ENCODE data around the gene MIPOL1.
"Not testable (repeated sequence)": the region's sequence is repeated elsewhere in the genome, so short reads cannot be mapped to it uniquely, and the experiment has no call there.

The MIPOL1 gene

DNA sequence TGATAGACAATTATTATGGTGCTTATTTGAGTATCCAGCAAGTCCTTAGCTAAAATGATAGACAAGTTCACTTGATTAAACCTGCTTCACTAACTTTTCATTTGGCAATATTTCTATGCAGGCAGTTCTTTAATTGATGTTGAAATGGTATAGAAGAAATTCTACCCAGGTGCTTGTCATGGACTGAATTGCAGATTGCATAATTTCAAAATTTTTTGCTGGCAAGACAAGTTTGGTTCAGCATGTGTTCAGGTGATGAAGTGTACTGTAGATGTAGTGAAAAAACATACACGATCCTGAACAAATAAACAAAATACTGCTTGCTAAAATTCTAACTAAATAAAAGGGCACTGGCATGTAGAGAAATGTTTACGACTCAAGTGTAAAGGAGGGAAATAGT is 208.4 kb downstream of the MIPOL1 start:
- DNase-seq = no peak

DNA sequence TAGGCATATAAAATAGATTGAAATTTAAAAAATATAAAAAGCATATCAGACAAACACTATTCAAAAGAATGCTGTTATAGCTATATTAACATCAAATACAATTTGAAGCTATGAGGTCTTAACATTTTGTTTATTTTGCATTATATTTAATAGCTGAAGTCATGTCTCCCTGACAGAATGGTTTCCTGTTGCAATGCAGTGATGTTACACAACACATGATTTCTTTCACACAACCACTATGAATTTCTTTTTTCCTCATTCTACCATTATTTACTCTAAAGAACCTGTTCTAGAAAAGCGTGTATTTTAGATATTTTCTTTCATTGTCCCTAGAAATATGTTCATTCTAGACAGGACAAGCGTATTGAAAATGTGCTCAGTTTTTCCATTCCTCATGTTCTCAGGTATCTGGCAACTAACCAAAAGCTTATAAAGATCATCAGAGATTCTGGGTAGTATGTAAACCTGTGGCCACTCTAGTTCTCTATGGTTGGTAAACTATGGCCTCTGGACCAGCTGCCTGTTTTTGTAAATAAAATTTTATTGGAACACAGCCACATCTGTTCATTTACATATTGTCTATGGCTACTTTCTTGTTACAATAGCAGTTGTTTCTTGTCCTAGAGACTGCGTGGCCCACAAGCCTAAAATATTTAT is 213.5 kb downstream of the MIPOL1 start:
- no peak for DNase-seq

DNA sequence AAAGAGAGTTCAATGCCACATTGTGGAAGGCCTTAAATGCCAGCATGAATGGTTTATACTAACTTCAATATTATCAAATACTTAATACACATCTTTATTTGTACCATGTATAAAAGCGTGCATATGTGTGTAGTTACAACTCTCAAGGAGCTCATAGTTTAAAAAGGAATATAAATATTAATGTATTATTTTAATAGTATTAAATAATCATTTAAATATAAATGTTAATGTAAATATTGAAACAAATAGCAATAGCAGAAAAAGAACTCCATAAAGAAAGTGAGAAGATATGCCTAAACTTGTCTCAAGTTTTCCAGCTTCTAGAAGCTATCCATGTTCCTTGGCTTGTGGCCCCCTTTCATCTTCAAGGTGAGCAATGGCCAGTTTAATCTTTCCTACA is 215.3 kb downstream of the MIPOL1 start:
- DNase-seq = no peak

DNA sequence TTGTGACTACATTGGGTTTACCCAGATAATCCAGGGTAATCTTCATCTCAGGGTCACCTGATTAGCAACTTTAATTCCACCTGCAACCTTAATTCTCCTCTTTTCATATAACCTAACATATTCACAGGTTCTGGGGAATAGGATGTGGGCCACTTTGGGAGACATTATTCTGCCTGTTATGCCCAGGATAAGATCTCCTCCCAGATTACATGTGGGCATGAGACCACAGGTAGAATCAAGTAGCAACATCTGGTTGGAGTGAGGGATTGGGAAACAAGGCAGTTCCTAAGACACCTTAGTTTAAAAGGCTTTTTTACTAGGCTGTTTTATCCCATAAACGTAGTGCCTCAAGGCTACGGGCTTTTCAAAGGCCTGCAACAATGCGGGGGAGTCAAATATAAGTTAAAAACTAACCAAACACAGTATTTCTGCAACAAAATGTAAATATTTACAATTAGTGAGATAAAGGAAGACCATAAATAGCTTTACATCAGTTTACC is 215.8 kb downstream of the MIPOL1 start:
- no peak for DNase-seq

DNA sequence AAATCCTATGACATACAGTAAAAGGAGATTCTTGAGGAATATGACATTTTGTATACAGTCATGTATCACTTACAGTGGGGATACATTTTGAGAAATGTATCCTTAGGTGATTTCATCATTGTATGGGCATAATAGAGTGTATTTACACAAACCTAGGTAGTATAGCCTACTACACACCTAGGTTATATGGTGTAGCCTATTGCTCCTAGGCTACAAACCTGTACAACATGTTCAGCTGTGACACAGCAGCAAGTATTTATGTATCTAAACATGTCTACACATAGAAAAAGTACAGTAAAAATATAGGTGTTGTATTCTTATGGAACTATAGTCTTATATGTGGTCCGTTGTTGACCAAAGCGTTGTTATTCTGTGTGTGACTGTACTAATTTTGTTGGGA is 218.5 kb downstream of the MIPOL1 start:
- no peak for DNase-seq

DNA sequence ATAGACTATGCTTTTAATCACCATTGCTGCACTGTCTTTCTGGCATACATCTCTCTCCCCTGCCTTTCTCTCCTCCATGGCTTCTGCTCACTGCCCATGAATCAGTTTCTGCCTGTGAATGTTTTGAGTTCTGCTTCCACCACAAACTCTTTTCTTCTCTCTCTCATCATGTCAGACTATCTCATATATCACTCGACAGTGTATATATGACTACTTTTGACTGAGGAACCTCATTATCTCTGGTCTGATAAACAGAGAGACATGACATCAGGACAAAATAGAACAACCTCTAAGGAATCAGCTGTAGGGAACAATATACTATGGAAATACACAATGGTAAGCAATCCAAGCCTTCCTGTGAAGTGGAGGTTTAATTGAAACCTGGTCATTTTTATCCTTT is 219.4 kb downstream of the MIPOL1 start:
- DNase-seq = no peak

DNA sequence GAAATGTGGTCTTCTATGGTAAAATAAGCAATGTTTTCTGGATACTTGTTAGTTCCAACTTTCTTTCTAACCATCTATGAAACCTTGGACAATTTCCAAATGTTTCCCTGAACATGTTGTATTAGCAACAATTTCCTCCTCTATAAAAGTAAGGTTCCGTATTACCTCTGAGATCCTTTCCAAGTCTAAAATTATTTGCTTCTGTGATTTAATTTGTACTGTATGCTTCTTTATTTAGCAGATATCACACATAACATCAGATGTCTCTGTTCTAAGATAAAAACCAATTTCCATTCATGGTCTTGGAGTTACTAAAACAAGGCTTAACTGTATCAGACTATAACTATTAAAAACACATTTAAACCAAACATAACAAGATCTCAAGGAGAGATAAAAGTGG is 220.1 kb downstream of the MIPOL1 start:
- no peak for DNase-seq

DNA sequence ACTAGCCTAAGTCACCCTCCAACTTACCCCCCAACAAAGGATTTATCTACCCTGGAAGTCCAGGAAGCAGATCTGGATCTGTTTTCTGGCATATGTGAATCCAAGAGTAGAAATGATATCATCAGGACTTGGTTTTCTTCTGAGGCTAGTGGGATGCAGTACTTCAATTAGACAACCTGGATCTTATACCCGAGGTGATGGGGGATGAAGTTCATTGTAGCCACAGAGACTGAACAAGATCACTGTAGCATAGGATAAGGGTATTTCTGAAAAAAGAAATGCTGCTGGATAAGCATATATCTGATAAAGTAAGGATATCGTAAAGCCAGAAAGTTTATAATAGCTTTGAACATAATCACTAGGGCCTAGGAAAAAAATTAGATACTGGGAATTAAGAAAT is 222.9 kb downstream of the MIPOL1 start:
- no peak for DNase-seq

DNA sequence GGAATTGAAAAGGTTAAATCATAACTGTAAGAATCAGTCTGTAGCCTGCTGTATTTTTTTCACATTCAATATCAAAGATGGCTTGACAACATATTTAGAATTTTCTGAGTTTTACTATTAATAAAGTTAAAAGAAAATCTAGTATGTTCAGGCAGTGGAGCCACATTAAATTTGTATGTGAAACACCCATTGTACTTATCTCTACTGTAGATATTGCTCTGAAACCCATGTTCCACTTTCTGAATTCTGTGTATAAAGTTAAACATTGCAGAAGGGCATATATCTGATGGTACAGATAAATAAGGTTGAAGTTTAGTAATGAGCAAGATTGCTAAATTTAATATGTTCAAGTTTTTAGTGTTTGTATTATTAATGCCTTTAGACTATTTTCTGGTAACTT is 224.6 kb downstream of the MIPOL1 start:
- DNase-seq = no peak

DNA sequence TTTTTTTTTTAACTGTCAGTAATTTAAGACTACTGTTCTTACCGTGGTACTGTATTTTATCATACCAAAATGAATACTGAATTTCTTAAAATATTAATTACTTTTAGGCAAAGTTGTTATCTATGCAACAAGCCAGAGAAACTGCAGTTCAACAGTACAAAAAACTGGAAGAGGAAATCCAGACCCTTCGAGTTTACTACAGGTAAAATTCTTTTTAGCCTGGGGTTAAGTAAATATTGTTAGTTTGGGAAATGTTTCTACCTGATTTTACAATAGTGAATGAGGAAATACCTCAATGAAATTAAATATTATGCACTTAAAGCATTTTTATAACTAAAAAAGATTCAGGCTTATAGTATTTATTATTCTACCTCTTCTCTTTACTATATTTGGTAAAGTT is 225.0 kb downstream of the MIPOL1 start:
- no peak for DNase-seq

DNA sequence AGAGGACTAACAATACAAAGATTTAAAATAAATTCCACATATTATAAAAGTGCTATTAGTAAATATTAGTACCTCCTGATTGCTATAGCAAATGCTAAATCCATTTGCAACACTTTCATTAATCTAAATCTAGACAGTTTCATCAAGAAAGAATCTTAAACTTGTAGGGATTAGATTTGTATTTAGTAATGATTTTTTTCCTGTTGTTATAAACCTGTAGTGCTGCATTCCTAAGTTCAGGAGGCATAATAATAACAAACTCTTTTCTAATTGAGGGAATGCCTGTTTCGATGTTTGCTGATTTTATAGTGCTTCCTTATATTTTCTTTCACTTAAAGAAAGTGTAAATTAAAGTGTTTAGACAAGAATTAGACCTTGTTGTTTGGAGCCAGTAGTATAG is 231.2 kb downstream of the MIPOL1 start:
- DNase-seq = no peak

DNA sequence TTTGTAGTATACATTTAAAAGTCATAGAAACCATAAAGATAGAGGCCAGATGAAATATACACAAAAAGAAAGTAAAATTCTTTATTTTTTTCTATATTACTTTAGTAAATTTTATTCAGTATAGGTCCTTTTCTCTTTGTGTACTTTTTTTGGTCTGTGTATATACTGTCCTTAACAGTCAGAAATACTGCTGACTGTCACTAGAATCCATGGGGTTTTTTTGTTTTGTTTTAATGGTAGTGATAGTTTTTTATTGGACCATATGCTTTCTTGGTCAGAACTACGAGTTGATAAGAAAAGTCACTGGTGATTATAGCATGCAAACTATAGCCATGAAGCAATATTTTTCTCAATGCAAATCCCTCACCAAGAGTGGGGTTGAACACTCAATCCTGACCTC is 231.9 kb downstream of the MIPOL1 start:
- DNase-seq = no peak

DNA sequence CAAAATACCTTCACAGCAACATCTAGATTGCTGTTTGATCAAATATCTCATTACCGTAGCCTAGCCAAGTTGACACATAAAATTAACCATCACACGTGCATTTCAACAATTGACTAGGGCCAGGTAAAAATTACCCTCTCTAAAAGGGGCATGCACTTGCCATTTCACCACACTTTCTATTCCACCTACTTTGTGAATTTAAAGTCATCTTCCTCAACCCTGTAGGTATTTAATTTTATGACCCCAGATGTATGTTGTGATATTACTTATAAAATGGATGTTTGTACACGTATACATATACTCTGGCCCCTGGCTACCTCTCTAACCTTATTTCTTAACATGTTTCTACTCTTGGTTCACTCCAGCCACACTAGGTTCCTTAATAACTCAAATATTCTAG is 237.1 kb downstream of the MIPOL1 start:
- DNase-seq = no peak

DNA sequence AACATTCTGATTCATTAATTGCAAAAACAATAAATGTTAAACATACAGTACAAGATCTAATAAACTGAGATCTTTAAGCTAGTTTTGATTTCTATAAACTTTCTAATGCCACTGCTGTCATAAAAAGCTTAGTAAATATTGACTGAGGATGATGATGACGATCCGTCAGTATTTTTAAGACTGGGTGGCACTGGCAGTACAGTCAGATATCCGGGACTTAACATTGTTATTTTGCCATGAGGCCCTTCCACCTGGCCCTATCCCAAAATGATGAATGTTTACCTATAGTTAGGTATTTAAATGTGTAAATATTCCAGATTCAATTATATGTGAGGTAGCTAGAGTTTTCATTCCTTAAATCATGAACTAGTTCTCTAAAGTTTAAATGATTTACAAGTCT is 238.8 kb downstream of the MIPOL1 start:
- no peak for DNase-seq

DNA sequence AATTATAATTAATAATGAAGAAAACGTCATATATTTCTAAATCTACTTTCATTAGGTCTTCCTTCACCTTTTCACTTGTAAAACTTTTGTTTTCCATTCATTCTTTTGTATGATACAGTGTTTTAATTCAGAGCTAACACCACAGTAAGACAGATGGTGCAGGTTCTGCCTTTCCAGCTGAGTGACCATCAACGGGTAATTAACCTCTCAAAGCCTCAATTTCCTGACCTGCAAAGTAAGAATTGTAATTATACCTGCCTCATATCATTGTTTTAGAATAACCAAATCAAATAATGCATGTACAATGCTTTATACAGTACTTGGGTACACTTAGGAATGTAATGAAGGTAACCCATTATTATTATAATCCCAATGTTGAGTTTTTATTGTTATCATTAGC is 239.8 kb downstream of the MIPOL1 start:
- no peak for DNase-seq

DNA sequence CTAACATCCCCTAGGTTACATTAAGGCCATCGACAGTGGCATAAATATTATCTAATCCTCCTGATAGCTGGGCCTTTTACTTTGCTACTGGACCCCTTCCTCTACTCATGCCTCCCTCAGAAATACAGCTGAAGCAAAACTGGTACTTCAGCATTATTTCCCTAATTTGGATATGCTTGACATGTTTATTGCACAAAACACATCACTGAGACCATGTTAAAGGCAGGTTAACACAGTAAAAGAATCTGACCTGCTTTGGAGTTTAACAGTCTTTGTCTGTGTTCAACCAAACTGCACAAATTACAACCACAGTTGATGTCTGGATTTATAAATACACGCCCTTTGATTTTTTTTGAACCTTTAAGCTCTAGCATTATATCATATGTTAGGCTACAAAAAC is 240.7 kb downstream of the MIPOL1 start:
- no peak for DNase-seq

DNA sequence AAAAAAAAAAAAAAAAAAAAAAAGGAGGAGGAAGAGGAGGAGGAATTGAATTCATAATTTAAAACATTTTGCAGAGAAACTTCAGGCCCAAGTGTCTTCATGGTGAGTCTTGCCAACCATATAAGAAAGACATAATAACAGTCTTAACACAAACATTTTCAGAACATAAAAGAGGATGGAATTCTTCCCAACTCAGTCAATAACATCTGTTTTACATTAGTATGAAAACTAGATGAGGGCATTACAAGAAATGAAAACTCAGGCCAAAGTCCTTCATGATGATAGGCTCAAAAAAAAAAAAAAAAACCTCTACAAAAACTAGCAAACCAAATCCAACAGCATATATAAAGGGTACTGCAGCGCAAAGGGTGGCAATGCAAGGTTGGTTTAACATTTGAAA is 245.7 kb downstream of the MIPOL1 start:
- DNase-seq = no peak

DNA sequence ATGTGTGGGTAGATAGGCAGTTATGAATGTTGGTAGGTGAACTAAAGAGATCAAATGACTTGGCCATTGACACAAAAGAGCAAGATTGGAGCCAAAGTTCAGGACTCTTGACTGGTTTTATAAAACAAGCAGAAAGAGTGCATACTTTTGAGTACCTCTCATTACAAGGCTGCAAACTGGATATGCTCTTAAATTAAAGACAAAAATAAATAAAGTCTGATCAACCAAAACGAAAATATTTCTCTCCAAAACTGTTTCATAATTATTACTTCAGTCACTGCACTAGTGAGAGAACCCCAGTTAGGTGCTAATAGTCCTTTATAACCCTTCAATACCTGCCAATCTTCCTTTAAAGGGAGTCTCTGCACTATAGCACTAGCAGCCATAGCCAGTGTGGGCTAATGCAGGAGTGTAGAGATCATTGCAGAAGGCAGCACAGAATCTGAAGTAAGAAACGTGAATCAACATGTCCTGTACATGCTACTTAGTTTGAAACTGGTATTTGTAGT is 250.2 kb downstream of the MIPOL1 start:
- DNase-seq = no peak

DNA sequence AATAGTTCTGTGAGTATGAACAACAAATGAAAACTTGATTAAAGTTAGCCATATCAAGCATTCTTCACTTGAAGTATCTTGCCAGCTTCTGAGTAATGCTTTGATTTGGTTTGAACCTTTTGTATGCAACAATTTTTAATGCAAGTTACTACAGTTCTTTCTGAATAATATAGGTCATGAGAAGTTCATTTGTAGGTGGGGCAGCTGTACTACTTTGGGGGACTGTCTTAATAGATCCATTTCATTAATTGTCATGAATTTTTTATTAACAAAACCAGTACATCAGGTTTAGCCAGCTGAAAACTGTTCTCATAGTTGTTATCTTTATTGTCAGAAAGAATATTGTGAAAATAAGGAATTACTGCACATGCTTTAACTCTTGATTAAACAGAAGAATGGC is 254.6 kb downstream of the MIPOL1 start:
- no peak for DNase-seq

DNA sequence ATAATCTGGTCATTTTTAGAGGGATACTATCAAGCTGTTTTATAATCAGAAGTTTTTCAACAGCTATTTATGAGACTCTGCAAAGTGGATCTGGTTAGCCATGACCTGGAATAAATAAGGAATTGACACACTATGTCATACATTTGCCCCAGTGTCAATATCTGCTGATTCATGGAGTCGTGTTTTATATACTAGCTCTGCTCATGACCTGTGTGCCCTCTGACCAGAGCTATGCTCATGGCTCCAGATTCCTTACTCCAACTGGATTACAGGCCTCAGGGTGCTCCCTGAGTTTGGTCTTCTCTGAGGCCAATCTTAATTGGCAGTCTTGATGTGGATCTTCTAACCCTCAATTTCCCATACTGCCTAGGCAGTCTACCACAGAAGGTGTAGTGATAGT is 256.2 kb downstream of the MIPOL1 start:
- DNase-seq = no peak

DNA sequence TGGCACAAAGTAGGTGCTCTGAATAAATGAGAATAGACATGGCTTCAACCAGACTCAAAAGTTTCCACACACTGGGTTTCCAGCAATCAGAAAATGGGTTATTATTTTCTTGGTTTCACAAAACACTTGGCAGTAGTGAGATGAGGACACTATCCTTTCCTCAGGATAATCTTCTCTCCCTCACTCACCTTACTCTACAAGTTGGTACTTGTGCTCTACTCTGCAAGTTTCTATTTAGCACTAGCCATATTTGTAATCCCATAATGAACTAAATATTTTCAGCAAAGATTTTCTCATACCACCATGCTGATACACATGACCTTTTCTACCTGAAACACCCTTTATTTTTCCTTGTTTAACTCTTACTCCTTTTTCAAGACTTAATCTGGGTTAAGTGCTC is 259.6 kb downstream of the MIPOL1 start:
- DNase-seq = no peak

DNA sequence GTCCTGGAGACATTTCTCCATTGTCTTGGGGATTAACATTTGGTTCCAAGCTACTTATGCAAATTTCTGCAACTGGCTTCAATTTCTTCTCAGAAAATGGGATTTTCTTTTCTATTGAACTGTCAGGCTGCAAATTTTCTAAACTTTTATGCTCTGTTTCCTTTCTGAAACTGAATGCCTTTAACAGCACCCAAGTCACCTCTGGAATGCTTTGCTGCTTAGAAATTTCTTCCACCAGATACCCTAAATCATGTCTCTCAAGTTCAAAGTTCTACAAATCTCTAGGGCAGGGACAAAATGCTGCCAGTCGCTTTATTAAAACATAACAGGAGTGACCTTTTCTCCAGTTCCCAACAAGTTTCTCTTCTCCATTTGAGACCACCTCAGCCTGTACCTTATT is 264.7 kb downstream of the MIPOL1 start:
- not testable (repeated sequence) for DNase-seq

DNA sequence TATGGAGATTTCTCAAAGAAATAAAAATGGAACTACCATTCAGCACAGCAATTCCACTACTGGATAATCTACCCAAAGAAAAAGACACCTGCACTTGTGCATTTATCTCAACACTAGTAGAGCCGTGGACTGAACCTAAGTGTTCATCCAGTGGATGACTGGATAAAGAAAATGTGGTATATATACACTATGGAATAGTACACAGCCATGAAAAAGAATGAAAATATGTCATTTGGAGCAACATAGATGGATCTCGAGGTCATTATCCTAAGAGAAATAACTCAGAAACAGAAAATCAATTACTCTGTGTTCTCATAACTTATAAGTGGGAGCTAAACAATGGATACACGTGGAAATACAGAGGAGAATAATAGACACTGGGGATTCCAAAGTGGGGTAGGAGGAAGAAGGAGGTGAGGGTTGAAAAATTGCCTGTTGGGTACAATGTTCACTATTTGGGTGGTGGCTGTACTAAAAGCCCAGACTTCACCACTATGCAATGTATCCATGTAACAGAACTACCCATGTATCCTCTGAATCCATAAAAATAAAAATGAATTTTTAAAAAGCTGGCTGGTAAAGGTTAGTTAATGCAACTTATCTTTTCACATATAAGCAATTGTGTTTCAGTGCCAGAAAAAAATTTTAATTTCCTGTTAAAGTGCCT is 266.6 kb downstream of the MIPOL1 start:
- no peak for DNase-seq

DNA sequence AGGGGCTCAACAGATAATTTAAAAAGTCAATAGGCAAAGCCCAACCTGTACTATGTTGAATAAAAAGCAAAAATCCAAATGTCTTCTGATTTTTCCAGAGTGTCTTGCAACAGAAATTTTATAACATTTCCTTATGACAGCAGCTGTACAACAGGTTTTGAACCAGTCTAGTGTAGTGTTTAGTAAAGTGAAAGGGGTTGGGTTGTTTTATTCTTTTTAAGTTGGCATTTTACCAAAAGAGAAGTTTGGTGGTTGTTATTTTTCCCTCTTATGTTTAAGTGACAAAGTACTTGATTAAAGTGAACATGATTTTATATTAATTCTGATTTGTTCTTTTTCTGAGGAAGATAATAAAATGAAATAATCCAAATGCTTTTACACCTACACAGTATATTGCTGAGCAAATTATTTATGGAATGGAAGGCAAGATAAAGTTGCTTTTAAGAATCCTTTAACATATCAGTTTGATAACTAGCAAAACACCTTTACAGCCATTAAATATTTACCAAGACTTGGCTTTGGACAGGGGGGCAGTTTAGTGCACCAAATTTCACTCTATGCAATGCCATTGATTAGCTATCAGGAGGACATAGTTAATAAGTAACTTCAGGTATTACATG is 268.4 kb downstream of the MIPOL1 start:
- no peak for DNase-seq

All from CD4-positive, alpha-beta T cell treated with Interleukin-17A for 4 hours (primary cell).